Activated naive CD8-positive, alpha-beta T cell (primary cell): ENCODE results near the gene EPN1.
A peak's percentile ranks its signal among the peaks of the same experiment; 100 is the strongest.

ENCODE experiments used
- H3K27ac Mint-ChIP-seq: one replicate; pipeline ENCODE4 v1.8.0; 2021; ENCODE audit warnings: mixed read lengths
- H3K27me3 Mint-ChIP-seq: one replicate; pipeline ENCODE4 v1.8.0; 2021; ENCODE audit warnings: mixed read lengths
- H3K36me3 Mint-ChIP-seq: one replicate; pipeline ENCODE4 v1.8.0; 2021; ENCODE audit warnings: mixed read lengths
- H3K4me1 Mint-ChIP-seq: one replicate; pipeline ENCODE4 v1.8.0; 2021; ENCODE audit warnings: low read depth, mixed read lengths
- H3K4me3 Mint-ChIP-seq: one replicate; pipeline ENCODE4 v1.8.0; 2021; ENCODE audit warnings: mild to moderate bottlenecking, mixed read lengths
- H3K9me3 Mint-ChIP-seq: one replicate; pipeline ENCODE4 v1.8.0; 2021; ENCODE audit warnings: low read depth, mixed read lengths

Gene EPN1

DNA sequence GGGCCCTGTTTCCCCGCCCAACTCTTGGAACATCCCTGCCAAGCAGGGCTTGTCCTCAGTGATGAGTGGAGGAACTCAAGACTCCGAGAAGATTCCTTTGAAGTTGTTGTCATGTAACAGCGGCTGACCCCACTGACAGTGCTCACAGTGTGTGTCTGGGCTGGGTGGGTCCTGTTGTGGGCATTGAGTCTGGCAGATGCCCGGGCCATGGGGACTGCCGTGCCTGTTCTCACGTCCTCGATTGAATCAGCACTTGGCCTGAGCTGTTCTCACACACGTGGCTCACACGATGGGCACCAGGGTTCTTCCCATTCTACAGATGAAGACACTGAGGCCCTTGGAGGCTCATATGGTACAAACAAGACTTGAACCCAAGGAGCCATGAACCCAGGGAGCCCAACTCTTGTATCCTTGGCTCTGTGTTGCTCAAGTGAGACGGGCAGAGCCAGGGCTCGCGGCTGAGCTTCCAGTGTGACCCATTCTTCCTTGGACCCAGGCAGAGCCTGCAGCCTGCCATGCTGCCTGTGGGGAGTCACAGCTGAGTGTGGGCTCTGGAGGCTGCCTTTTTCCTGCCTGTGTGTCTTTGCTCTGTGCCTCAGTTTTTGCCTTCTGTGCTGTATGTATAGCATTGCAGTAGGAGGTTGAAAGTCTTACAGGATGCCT, 8.6 kb upstream of the EPN1 start:
- Mint-ChIP-seq H3K27me3 (no peaks in the 10 kb centered on the region), H3K27ac (no peak overlapping the region), H3K4me1 (peaks cover 43% of the 10 kb centered on the region), H3K9me3 (no peaks in the 10 kb centered on the region), H3K36me3 (peaks cover 2% of the 10 kb centered on the region), H3K4me3 (no peak overlapping the region)

GRCh38 chr19:55667006-55667381, 8.0 kb upstream of the EPN1 start:
- H3K27me3 Mint-ChIP-seq: no peaks in the 10 kb centered on the region
- no peak overlapping the region for H3K27ac Mint-ChIP-seq
- H3K36me3 Mint-ChIP-seq: peaks cover under 1% of the 10 kb centered on the region
- no peak overlapping the region for H3K4me3 Mint-ChIP-seq
- H3K4me1 Mint-ChIP-seq: peaks cover 42% of the 10 kb centered on the region
- H3K9me3 Mint-ChIP-seq: no peaks in the 10 kb centered on the region

DNA sequence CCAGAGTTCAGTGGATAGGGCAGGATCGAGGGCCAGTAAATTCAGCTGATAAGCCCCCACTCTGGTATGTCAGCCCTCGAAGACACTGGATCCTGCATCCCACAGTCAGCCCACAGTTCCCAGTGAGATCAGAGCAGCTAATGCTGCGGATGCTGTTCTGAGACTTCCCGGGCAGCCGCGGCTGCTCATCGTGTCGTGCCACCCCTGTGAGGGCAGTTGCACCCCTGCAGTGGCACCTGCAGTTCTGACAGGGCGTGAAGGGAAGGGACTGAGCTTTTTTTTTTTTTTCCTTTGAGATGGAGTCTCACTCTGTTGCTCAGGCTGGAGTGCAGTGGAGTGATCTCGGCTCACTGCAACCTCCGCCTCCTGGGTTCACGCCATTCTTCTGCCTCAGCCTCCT, 7.5 kb upstream of the EPN1 start:
- Mint-ChIP-seq H3K27ac (peak overlapping the region; percentile 16), H3K4me3 (no peak overlapping the region)

GRCh38 chr19:55667958-55668357, 7.1 kb upstream of the EPN1 start:
- no peak overlapping the region for H3K4me3 Mint-ChIP-seq
- no peaks in the 10 kb centered on the region for H3K9me3 Mint-ChIP-seq
- H3K36me3 Mint-ChIP-seq: no peaks in the 10 kb centered on the region
- no peaks in the 10 kb centered on the region for H3K27me3 Mint-ChIP-seq
- H3K4me1 Mint-ChIP-seq: peaks cover 39% of the 10 kb centered on the region
- H3K27ac Mint-ChIP-seq: peak overlapping the region; percentile 16

More for the DNA sequence above, 7.5 kb upstream of the EPN1 start:
- no peaks in the 10 kb centered on the region for H3K9me3 Mint-ChIP-seq
- H3K27me3 Mint-ChIP-seq: no peaks in the 10 kb centered on the region
- no peaks in the 10 kb centered on the region for H3K36me3 Mint-ChIP-seq
- H3K4me1 Mint-ChIP-seq: peaks cover 43% of the 10 kb centered on the region

GRCh38 chr19:55668603-55669348, 6.2 kb upstream of the EPN1 start:
- H3K27ac Mint-ChIP-seq: no peak overlapping the region
- H3K4me3 Mint-ChIP-seq: no peak overlapping the region
- peaks cover 38% of the 10 kb centered on the region for H3K4me1 Mint-ChIP-seq
- H3K36me3 Mint-ChIP-seq: no peaks in the 10 kb centered on the region
- H3K9me3 Mint-ChIP-seq: no peaks in the 10 kb centered on the region
- H3K27me3 Mint-ChIP-seq: no peaks in the 10 kb centered on the region

DNA sequence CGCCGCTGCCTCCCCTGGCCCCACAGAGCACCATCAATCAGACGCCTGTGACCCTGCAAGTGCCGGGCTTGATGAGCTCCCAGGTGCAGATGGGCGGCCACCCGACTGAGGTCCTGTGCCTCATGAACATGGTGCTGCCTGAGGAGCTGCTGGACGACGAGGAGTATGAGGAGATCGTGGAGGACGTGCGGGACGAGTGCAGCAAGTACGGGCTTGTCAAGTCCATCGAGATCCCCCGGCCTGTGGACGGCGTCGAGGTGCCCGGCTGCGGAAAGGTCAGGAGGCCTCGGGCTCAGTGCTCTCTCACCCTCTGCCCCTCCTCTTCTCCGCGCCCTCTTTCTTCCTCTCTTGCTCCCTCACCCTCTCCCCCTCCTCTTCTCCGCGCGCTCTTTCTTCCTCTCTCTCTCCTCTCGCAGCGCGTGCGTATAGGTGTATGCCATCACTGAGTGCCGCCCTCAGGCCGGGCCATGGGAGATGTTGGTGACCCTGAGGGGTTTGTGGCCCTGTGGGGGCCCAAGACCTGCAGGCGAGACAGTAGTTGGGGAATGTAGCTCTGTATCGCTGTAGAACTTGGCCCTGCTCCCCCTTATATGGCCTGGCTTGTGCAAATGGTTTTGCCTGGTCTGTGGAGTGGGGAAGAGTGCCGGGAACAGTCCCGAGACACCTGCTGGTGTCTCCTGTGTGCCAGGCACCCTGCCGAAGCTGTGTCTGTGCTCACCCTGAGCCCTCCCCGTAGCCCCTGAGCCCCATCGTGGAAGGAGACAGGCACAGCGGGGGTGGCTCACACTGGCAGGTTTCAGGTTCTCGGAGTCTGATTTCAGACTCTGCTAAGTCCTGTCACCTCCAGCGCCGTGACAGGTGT, 5.4 kb upstream of the EPN1 start:
- H3K27ac Mint-ChIP-seq: no peak overlapping the region
- no peaks in the 10 kb centered on the region for H3K36me3 Mint-ChIP-seq
- H3K4me1 Mint-ChIP-seq: peaks cover 40% of the 10 kb centered on the region
- no peaks in the 10 kb centered on the region for H3K9me3 Mint-ChIP-seq
- H3K27me3 Mint-ChIP-seq: no peaks in the 10 kb centered on the region
- no peak overlapping the region for H3K4me3 Mint-ChIP-seq

DNA sequence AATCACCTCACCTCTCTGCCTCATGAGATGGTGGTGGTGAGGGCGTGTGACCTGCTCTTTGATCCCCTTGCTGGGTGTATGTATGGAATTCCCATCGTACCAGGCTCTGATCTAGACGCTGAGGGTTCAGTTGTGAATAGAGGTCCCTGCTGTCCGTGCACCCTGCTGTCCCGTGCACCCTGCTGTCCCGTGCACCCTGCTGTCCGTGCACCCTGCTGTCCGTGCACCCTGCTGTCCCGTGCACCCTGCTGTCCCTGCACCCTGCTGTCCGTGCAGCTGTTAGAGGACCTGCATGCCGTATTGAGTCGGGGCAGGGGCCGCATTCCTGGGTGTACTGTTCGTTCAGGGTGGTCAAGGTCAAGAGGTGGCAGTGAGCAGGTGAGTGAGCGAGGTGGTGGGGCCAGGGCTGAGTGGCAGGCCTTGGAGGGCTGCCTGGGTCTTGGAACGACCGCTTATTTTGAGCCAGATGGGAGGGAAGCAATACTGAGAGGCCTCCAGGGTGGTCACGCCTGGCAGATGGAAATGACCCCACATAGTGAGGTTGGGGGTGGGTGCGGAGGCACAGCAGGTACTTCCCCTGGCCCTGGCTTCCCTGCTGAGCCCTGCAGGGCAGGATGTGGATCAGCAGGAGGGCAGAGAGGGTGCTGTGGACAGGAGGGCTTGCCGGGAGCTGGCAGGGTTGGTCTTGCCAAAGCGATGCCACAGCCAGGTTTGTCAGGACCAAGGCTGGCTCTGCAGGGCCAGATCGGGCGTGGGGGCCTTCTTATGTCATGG, 4.6 kb upstream of the EPN1 start:
- peaks cover 41% of the 10 kb centered on the region for H3K4me1 Mint-ChIP-seq
- no peaks in the 10 kb centered on the region for H3K9me3 Mint-ChIP-seq
- no peaks in the 10 kb centered on the region for H3K36me3 Mint-ChIP-seq
- no peaks in the 10 kb centered on the region for H3K27me3 Mint-ChIP-seq
- H3K27ac Mint-ChIP-seq: peak overlapping the region; percentile 54
- H3K4me3 Mint-ChIP-seq: no peak overlapping the region

DNA sequence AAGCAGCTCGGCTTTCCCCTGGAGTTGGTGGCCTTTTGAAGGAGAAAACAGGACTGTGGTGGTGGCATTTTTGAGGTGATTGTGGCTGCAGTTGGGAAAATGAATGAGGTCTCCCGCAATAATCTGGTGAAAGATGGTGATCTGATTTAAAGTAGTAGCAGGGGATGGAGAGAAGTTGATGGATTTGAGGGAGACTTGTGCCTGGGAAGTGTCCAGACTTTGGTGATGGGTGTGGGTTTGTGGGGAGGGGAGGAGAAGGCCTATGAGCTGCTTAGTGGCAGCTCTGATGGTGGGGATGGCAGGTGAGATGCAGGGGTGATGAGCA, 4.0 kb upstream of the EPN1 start:
- no peak overlapping the region for H3K4me3 Mint-ChIP-seq
- H3K9me3 Mint-ChIP-seq: no peaks in the 10 kb centered on the region
- H3K27me3 Mint-ChIP-seq: no peaks in the 10 kb centered on the region
- peak overlapping the region; percentile 54 for H3K27ac Mint-ChIP-seq
- H3K4me1 Mint-ChIP-seq: peaks cover 42% of the 10 kb centered on the region
- no peaks in the 10 kb centered on the region for H3K36me3 Mint-ChIP-seq

DNA sequence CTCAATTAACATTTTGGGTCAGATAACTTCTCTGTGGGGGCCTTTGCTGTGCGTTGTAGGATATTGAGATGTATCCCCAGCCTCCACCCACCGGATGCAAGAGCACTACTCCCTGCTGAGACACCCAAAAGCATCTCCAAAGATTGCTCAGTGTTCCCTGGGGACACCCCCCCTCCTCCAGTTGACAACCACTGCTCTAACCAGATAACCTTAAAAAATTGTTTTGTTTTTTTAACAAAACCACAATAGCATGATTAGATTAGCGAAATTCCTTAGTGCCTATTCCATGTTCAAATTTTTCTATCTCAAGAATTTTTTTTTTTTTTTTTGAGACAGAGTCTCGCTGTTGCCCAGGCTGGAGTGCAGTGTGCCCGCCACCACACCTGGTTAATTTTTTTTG, 2.6 kb upstream of the EPN1 start:
- Mint-ChIP-seq H3K36me3 (no peaks in the 10 kb centered on the region), H3K4me1 (peaks cover 48% of the 10 kb centered on the region), H3K4me3 (no peak overlapping the region)

GRCh38 chr19:55673465-55673864, 1.6 kb upstream of the EPN1 start:
- Mint-ChIP-seq H3K27me3 (no peaks in the 10 kb centered on the region), H3K4me1 (peaks cover 56% of the 10 kb centered on the region), H3K36me3 (no peaks in the 10 kb centered on the region), H3K9me3 (no peaks in the 10 kb centered on the region), H3K27ac (peak overlapping the region; percentile 55), H3K4me3 (peak overlapping the region; percentile 21)

More for the DNA sequence above, 2.6 kb upstream of the EPN1 start:
- Mint-ChIP-seq H3K27ac (no peak overlapping the region), H3K27me3 (no peaks in the 10 kb centered on the region), H3K9me3 (no peaks in the 10 kb centered on the region)

DNA sequence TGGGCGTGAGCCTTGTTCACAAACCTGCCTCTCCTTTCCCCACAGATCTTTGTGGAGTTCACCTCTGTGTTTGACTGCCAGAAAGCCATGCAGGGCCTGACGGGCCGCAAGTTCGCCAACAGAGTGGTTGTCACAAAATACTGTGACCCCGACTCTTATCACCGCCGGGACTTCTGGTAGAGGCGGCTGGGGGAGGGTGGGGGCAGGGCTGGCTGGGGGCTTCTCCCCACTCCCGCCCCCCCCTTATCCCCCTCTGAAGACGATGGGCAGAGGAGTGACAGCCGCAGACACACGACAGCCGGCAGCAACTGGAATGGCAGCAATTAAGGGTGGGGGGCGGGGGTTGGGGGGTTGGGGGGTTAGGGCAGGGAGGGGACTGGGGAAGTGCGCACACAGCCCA, 1.1 kb upstream of the EPN1 start:
- peak overlapping the region; percentile 55 for H3K27ac Mint-ChIP-seq
- peaks cover 59% of the 10 kb centered on the region for H3K4me1 Mint-ChIP-seq
- H3K9me3 Mint-ChIP-seq: no peaks in the 10 kb centered on the region
- H3K27me3 Mint-ChIP-seq: no peaks in the 10 kb centered on the region
- no peaks in the 10 kb centered on the region for H3K36me3 Mint-ChIP-seq
- peak overlapping the region; percentile 21 for H3K4me3 Mint-ChIP-seq

DNA sequence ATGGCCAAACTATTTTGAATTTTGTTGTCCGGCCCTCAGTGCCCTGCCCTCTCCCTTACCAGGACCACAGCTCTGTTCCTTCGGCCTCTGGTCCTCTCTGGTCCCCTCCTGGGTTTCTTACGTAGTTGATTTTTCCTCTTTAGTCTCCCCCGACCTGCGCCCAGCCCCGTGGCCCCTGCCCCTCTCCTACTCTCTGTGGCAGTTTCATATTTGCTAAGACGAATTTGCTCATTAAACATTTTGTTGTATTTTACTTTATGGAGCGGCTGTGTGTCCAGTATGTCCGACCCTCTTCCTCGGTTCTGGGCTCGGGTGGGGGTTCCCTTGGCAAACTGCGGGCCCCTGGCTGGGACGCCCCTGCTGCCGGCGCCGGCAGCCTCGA, 576 bp upstream of the EPN1 start:
- Mint-ChIP-seq H3K4me1 (peaks cover 61% of the 10 kb centered on the region), H3K9me3 (no peaks in the 10 kb centered on the region), H3K4me3 (peak overlapping the region; percentile 75), H3K27me3 (no peaks in the 10 kb centered on the region), H3K36me3 (no peaks in the 10 kb centered on the region), H3K27ac (peak overlapping the region; percentile 73)

GRCh38 chr19:55675661-55676354, 782 bp downstream of the EPN1 start:
- H3K36me3 Mint-ChIP-seq: peaks cover 2% of the 10 kb centered on the region
- H3K4me1 Mint-ChIP-seq: peaks cover 62% of the 10 kb centered on the region
- H3K9me3 Mint-ChIP-seq: no peaks in the 10 kb centered on the region
- H3K27ac Mint-ChIP-seq: peak overlapping the region; percentile 91
- no peaks in the 10 kb centered on the region for H3K27me3 Mint-ChIP-seq
- peak overlapping the region; percentile 97 for H3K4me3 Mint-ChIP-seq

DNA sequence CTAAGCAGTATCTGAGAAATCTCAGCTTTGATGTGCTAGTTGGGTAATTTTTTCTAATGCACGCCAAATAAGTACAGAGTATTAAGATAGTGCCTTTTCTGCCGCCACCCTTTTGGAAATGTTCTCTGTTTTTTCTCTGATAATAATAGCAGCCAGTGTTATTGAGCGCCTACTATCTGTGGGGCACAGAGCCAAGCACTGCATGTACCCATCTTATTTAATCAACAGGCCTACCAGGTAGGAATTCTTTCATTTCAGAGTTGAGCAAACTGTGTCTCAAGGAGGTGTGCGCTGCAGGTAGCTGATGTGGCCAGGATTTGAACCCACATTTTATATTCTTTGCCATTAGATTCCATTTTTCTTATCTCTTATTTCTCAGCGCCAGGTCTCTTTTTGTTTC, 1.4 kb downstream of the EPN1 start:
- H3K4me3 Mint-ChIP-seq: peak overlapping the region; percentile 97
- H3K27ac Mint-ChIP-seq: peak overlapping the region; percentile 0
- no peaks in the 10 kb centered on the region for H3K27me3 Mint-ChIP-seq
- peaks cover 2% of the 10 kb centered on the region for H3K36me3 Mint-ChIP-seq
- peaks cover 57% of the 10 kb centered on the region for H3K4me1 Mint-ChIP-seq
- no peaks in the 10 kb centered on the region for H3K9me3 Mint-ChIP-seq
